Measurements from ENCODE around the gene PLOD1. TPM values are rescaled to one million over a fixed set of nuclear protein-coding genes. Genes with fewer than 3 reads are reported as not detected.

Gene PLOD1
- total and polyA plus RNA-seq, 12 donors, result 37.1 to 133 (median 79.9) TPM

DNA sequence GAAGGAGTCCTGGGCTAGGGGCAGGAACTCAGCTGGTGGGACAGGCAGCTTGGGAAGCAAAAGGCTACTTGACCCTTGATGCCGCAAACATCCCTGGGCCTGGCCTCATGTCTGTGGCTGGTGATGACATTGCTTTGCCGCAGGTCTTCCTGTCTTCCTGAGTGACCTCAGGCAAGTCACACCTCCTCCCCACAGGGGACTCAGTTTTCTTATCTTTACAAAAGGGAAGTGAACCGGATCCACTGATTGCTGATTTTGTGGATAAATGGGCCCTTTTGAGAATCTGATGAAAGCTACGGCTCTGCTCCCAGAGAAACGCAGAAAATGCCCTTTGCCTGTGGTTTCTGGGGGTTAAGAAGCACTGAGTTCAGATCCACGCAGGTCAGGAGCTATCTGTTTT is 20.7 kb downstream of the PLOD1 start:
- Histone ChIP-seq H3K27me3 (no peaks in the 10 kb centered on the region), H3K27ac (no peak overlapping the region), H3K9me3 (replicated peaks in 1 of 3) (no peaks in the 10 kb centered on the region), H3K4me3 (no peak overlapping the region), H3K4me1 (replicated peaks in 1 of 2) (peaks cover 0 to under 1% of the 10 kb centered on the region in 2 donors), H3K36me3 (replicated peaks in 1 of 2) (peaks cover 0 to 63% of the 10 kb centered on the region in 2 donors)
- intact Hi-C loops (cut with DNase I), result no loop called here
- TF ChIP-seq CTCF (IDR thresholded peaks at IDR 0.05), result no peak
- WGBS, 4 donors, result 78 to 86% (median 80%) methylated on average over 5 to 6 of the region's 6 CpGs
- no peak for DNase-seq

DNA sequence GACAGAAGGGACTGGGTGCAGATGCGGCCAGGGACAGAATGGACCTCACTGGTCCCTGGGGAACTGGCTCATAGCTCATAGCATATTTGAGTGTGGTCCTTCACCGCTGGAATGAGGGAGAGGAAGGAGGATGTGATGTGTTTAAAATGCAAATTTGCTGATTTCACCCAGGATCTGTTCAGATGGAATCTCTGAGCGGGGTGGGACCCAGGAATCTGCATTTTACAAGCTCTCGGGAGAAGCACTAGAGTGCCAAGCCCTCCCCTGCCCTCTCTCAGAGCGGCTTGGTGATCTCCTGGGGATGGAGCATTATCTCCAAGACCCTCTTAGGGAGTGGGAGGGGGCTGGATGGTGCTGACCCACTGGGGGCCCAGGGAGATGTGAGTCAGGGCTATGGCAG is 22.9 kb downstream of the PLOD1 start:
- peaks cover 15 to 17% of the 10 kb centered on the region in 2 donors for H3K4me1 ChIP-seq (replicated peaks in 1 of 2)
- WGBS, 4 donors, result 93 to 100% (median 96%) methylated on average over 5 of the region's 5 CpGs
- TF ChIP-seq POLR2A (IDR thresholded peaks at IDR 0.05) (no peak), CTCF (IDR thresholded peaks at IDR 0.05) (no peak)
- intact Hi-C loops (cut with DNase I), result no loop called here
- H3K36me3 ChIP-seq (replicated peaks in 1 of 2), result peaks cover 0 to 49% of the 10 kb centered on the region in 2 donors
- no peak overlapping the region for H3K27ac ChIP-seq
- no peaks in the 10 kb centered on the region for H3K27me3 ChIP-seq
- H3K9me3 ChIP-seq (replicated peaks in 1 of 3), result no peaks in the 10 kb centered on the region
- H3K4me3 ChIP-seq, result no peak overlapping the region
- DNase-seq, result no peak

- DNase-seq, result no peak
- TF ChIP-seq POLR2A (IDR thresholded peaks at IDR 0.05), result no peak
- no peak for TF ChIP-seq CTCF (IDR thresholded peaks at IDR 0.05)
- WGBS, 4 donors, result 88 to 95% (median 93%) methylated on average over 10 to 12 of the region's 12 CpGs
- Histone ChIP-seq H3K36me3 (replicated peaks in 1 of 2) (peaks cover 0 to 48% of the 10 kb centered on the region in 2 donors), H3K27ac (no peak overlapping the region), H3K4me1 (replicated peaks in 1 of 2) (peaks cover 15 to 17% of the 10 kb centered on the region in 2 donors), H3K27me3 (no peaks in the 10 kb centered on the region), H3K4me3 (no peak overlapping the region), H3K9me3 (replicated peaks in 1 of 3) (no peaks in the 10 kb centered on the region)
- intact Hi-C loops (cut with DNase I), result no loop called here
Measured at GRCh38 chr1:11957897-11958296, 23.4 kb downstream of the PLOD1 start.

GRCh38 chr1:11960276-11960675 is 25.8 kb downstream of the PLOD1 start:
- Histone ChIP-seq H3K36me3 (replicated peaks in 1 of 2) (peaks cover 0 to 64% of the 10 kb centered on the region in 2 donors), H3K27ac (peak overlapping the region in 3 of 5 donors; percentile 42 to 75 (median 63)), H3K27me3 (no peaks in the 10 kb centered on the region), H3K4me3 (no peak overlapping the region), H3K9me3 (replicated peaks in 1 of 3) (no peaks in the 10 kb centered on the region), H3K4me1 (replicated peaks in 1 of 2) (peaks cover 15 to 17% of the 10 kb centered on the region in 2 donors)
- TF ChIP-seq POLR2A (IDR thresholded peaks at IDR 0.05), result no peak
- TF ChIP-seq CTCF (IDR thresholded peaks at IDR 0.05), result no peak
- DNase-seq, result no peak
- 90 to 97% (median 95%) methylated on average over 5 of the region's 5 CpGs for WGBS, 4 donors
- intact Hi-C loops (cut with DNase I), result loop anchor here (10.0 kb wide), 1 partner anchor 115 kb away; the partner anchor contains the start of gene NPPA (in 2 of the 2)
